Naive B cell (primary cell): ENCODE measurements around the gene TBC1D8. TPM values are rescaled to one million over a fixed set of nuclear protein-coding genes. Genes with fewer than 3 reads are reported as not detected.

Experiments used
- polyA plus RNA-seq, 6 donors: library from polyadenylated mRNA; unstranded; fragments of 300-500 nt; fragmentation: Illumina TruSeq; gene quantifications; one replicate each; pipeline ENCODE4 v1.2.3, GENCODE V29; 2021; ENCODE audit warnings: low read depth in 6 of 6

Gene TBC1D8
- polyA plus RNA-seq, 6 donors from 2014 or later: 0.19 to 0.72 (median 0.23) TPM; not detected in 1

Other genes starting within 250 kb of the TBC1D8 start
- 1,000 to 10,000 TPM; 4,155 to 6,073 (median 5,110) TPM for gene RPL31, start 149.1 kb downstream of the TBC1D8 start, polyA plus RNA-seq
- gene CNOT11, start 101.5 kb upstream of the TBC1D8 start, polyA plus RNA-seq: 10 to 100 TPM; 41.2 to 51.9 (median 45.8) TPM
- 10 to 100 TPM; 13.2 to 27.1 (median 18.3) TPM for gene RNF149, start 157.3 kb upstream of the TBC1D8 start, polyA plus RNA-seq
- not detected for gene CREG2, start 236.1 kb upstream of the TBC1D8 start, polyA plus RNA-seq